NCI-H2107 treated with DMSO at 0.1 percent for 48 hours (cell line): Measurements from ENCODE around the gene AFAP1.

ENCODE experiments used
- DNase-seq: peaks from one replicate; lab custom pipeline; 2025; ENCODE audit not compliant: unreplicated experiment; lab: John Stamatoyannopoulos, UW

AFAP1 gene

GRCh38 chr4:7760228-7760627 lies 179.4 kb downstream of the AFAP1 start:
- DNase-seq: no peak

- no peak for DNase-seq
Observed at GRCh38 chr4:7759635-7760034, 180.0 kb downstream of the AFAP1 start.

GRCh38 chr4:7759216-7759615 lies 180.4 kb downstream of the AFAP1 start:
- DNase-seq: no peak

GRCh38 chr4:7758476-7758875 lies 181.2 kb downstream of the AFAP1 start:
- no peak for DNase-seq

- no peak for DNase-seq
Observed at GRCh38 chr4:7757501-7758471, 181.9 kb downstream of the AFAP1 start.

- no peak for DNase-seq
Observed at GRCh38 chr4:7756561-7757355, 182.9 kb downstream of the AFAP1 start.

GRCh38 chr4:7756071-7756470 lies 183.6 kb downstream of the AFAP1 start:
- no peak for DNase-seq

- no peak for DNase-seq
Observed at GRCh38 chr4:7755561-7755960, 184.1 kb downstream of the AFAP1 start.

- DNase-seq: no peak
Observed at GRCh38 chr4:7754565-7755262, 184.9 kb downstream of the AFAP1 start.

GRCh38 chr4:7753931-7754465 lies 185.7 kb downstream of the AFAP1 start:
- DNase-seq: no peak

GRCh38 chr4:7753271-7753670 lies 186.4 kb downstream of the AFAP1 start:
- DNase-seq: no peak

- no peak for DNase-seq
Observed at GRCh38 chr4:7752649-7753048, 187.0 kb downstream of the AFAP1 start.

- DNase-seq: no peak
Observed at GRCh38 chr4:7750972-7751371, 188.7 kb downstream of the AFAP1 start.

GRCh38 chr4:7750523-7750922 lies 189.1 kb downstream of the AFAP1 start:
- DNase-seq: no peak

GRCh38 chr4:7747566-7747965 lies 192.1 kb downstream of the AFAP1 start:
- no peak for DNase-seq

GRCh38 chr4:7747062-7747385 lies 192.6 kb downstream of the AFAP1 start:
- no peak for DNase-seq

- DNase-seq: no peak
Observed at GRCh38 chr4:7746351-7747061, 193.2 kb downstream of the AFAP1 start.

GRCh38 chr4:7745301-7745885 lies 194.3 kb downstream of the AFAP1 start:
- DNase-seq: no peak

- DNase-seq: no peak
Observed at GRCh38 chr4:7744142-7744804, 195.4 kb downstream of the AFAP1 start.

GRCh38 chr4:7742807-7743280 lies 196.8 kb downstream of the AFAP1 start:
- no peak for DNase-seq
